ENCODE data around the gene SERGEF. TPM values are rescaled to one million over a fixed set of nuclear protein-coding genes. Genes with fewer than 3 reads are reported as not detected.

Gene SERGEF
- total RNA-seq, 1 experiment from 2014 or later: 28.7 TPM

DNA sequence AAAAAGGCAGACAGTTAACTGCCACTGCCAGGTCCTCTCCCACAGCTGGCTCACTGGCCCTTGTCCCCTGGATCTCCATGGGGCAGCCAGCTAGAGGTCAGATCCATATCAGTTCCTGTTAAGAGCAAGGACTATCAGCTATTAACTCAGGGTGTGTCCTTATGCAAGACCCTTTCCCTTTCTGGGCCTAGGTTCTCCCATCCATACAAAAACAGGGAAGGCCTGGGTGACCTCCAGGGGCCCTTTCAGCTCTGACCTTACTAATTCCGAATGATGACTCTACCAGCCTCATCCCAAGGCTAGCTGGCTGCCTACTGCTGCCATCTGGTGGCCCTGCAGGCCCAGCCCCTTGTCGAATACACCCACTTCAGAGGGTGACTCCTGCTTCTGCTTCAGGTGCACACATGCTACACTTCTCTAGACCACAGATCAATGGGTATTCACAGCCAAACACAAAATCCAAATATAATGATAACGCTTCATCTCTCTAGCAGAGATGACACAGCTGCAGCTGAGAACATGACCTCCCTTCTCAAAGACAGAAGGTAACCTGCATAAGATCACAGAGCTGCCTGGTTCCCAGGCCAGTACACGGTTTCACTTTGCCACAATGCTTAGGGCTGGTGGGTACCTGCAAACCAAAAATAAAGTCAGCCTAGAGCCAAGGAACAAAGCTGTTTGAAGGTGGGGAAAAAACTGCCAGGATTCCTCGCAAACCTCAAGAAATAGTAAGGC lies 34.1 kb downstream of the SERGEF start:
- no peaks in the 10 kb centered on the region for H3K36me3 ChIP-seq (ENCODE audit: low read depth)
- no peak overlapping the region for H3K4me3 ChIP-seq
- H3K9me3 ChIP-seq (ENCODE audit: insufficient read depth, low read depth): no peaks in the 10 kb centered on the region
- H3K9me2 ChIP-seq (ENCODE audit: insufficient read depth): no peaks in the 10 kb centered on the region
- no peak overlapping the region for H3K4me2 ChIP-seq
- H3K27ac ChIP-seq: no peak overlapping the region
- H3F3A ChIP-seq (ENCODE audit: insufficient read depth, low read depth): no peaks in the 10 kb centered on the region
- H4K20me1 ChIP-seq (ENCODE audit: insufficient read depth): 0 out of 2 replicates have a peak, but pooled peaks cover 4% of the 10 kb centered on the region
- intact Hi-C loops (cut with micrococcal nuclease; ENCODE audit: unreplicated experiment): loop anchor here (1.0 to 10.0 kb wide), 7 partner anchors 218 to 1586 kb away; partner anchors contain the start of gene KCNJ11
- H2AFZ ChIP-seq: no peak overlapping the region
- BruUV-seq (replicated peaks): no TSS peak
- DNase-seq: peak; percentile 48 to 58
- ChIA-PET POLR2A (ENCODE audit: unreplicated experiment) (no interaction called here), CTCF (interaction anchor here (0.6 to 3.3 kb wide), 4 partner anchors 19 to 1281 kb away, joined by 3 to 26 read pairs (median 6); no protein-coding TSS in a partner anchor)
- TF ChIP-seq, protein P1, sequence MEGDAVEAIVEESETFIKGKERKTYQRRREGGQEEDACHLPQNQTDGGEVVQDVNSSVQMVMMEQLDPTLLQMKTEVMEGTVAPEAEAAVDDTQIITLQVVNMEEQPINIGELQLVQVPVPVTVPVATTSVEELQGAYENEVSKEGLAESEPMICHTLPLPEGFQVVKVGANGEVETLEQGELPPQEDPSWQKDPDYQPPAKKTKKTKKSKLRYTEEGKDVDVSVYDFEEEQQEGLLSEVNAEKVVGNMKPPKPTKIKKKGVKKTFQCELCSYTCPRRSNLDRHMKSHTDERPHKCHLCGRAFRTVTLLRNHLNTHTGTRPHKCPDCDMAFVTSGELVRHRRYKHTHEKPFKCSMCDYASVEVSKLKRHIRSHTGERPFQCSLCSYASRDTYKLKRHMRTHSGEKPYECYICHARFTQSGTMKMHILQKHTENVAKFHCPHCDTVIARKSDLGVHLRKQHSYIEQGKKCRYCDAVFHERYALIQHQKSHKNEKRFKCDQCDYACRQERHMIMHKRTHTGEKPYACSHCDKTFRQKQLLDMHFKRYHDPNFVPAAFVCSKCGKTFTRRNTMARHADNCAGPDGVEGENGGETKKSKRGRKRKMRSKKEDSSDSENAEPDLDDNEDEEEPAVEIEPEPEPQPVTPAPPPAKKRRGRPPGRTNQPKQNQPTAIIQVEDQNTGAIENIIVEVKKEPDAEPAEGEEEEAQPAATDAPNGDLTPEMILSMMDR (conservative IDR thresholded peaks at IDR 0.05): peak; percentile 82
- TF ChIP-seq EZH2 (IDR thresholded peaks at IDR 0.05; ENCODE audit: low read depth): no peak
- no peaks in the 10 kb centered on the region for H3K4me1 ChIP-seq (replicated peaks; ENCODE audit: insufficient read depth)
- no peaks in the 10 kb centered on the region for H3K27me3 ChIP-seq (ENCODE audit: insufficient read depth, low read depth)
- H3K79me2 ChIP-seq (ENCODE audit: low read depth): no peaks in the 10 kb centered on the region

DNA sequence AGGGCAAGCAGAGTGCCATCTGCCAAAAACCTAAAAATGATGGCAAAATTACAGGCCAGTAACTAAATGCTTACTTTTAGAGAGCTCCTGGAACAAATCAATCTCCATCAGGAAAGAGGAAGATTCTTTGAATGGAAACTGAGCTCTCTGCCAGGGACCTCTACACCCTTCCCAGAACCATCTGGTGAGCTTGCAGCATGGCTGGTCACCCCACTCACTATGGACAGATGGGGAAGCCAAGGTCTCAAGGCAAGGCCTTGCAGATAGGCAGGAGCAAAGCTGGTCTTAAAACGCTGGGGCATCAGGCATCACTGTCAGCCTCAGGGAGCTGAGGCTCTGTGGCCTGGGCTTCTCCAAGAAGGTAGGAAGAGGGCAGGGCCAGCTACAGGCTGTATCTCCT lies 36.2 kb downstream of the SERGEF start:
- CTCF ChIA-PET: interaction anchor here (3.3 kb wide), 1 partner anchor 246 kb away, joined by 26 read pairs; no protein-coding TSS in a partner anchor
- intact Hi-C loops (cut with micrococcal nuclease; ENCODE audit: unreplicated experiment): loop anchor here (5.0 to 10.0 kb wide), 2 partner anchors 589 to 1338 kb away; partner anchors contain the start of gene KCNJ11
- no peak for TF ChIP-seq EZH2 (IDR thresholded peaks at IDR 0.05; ENCODE audit: low read depth)
- TF ChIP-seq, protein P1 (conservative IDR thresholded peaks at IDR 0.05): no peak

DNA sequence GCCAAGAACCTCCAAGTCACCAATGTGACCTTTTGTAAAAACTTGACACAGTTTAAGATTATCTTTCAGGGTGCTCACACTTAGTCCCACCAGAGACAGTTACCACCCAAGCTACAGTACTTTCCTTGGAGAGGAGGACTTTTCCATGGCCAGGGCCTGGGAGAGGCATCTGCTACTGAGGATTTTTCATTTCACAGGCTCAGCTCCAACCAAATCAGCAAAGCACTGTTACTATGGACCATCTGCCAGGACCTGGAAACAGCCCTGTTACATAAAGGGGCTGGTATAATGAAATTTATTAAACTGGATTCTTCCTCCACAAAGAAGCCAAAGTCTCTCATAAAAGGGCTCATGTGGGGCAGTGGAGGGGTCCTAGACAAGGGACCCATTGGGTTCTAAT lies 38.6 kb downstream of the SERGEF start:
- H3K79me2 ChIP-seq (ENCODE audit: low read depth): no peaks in the 10 kb centered on the region
- no peaks in the 10 kb centered on the region for H3F3A ChIP-seq (ENCODE audit: insufficient read depth, low read depth)
- intact Hi-C loops (cut with micrococcal nuclease; ENCODE audit: unreplicated experiment): loop anchor here (10.0 kb wide), 1 partner anchor 1341 kb away; no protein-coding TSS in a partner anchor
- H3K4me3 ChIP-seq: no peak overlapping the region
- H3K9me3 ChIP-seq (ENCODE audit: insufficient read depth, low read depth): peaks cover 10% of the 10 kb centered on the region; the same call in 1 of the 2 replicates
- H3K27ac ChIP-seq: no peak overlapping the region
- BruUV-seq (replicated peaks): no TSS peak
- no peaks in the 10 kb centered on the region for H3K4me1 ChIP-seq (replicated peaks; ENCODE audit: insufficient read depth)
- H3K4me2 ChIP-seq: no peak overlapping the region
- no peaks in the 10 kb centered on the region for H3K27me3 ChIP-seq (ENCODE audit: insufficient read depth, low read depth)
- no peak for TF ChIP-seq EZH2 (IDR thresholded peaks at IDR 0.05; ENCODE audit: low read depth)
- TF ChIP-seq, protein P1 (conservative IDR thresholded peaks at IDR 0.05): no peak
- ChIA-PET CTCF (interaction anchor here (0.6 kb wide), 1 partner anchor 227 kb away, joined by 3 read pairs; no protein-coding TSS in a partner anchor), POLR2A (ENCODE audit: unreplicated experiment) (interaction anchor here (0.5 kb wide), 1 partner anchor 132 kb away, joined by 10 read pairs; no protein-coding TSS in a partner anchor)
- DNase-seq: peak in 1 of 2 experiments; percentile 31
- H2AFZ ChIP-seq: no peak overlapping the region
- H3K36me3 ChIP-seq (ENCODE audit: low read depth): no peaks in the 10 kb centered on the region
- no peaks in the 10 kb centered on the region for H3K9me2 ChIP-seq (ENCODE audit: insufficient read depth)
- H4K20me1 ChIP-seq (ENCODE audit: insufficient read depth): 0 out of 2 replicates have a peak, but pooled peaks cover 4% of the 10 kb centered on the region

More for the DNA sequence above, 36.2 kb downstream of the SERGEF start:
- H3F3A ChIP-seq (ENCODE audit: insufficient read depth, low read depth): no peaks in the 10 kb centered on the region
- H3K4me2 ChIP-seq: no peak overlapping the region
- H3K79me2 ChIP-seq (ENCODE audit: low read depth): no peaks in the 10 kb centered on the region
- no peak overlapping the region for H3K27ac ChIP-seq
- no peak overlapping the region for H3K4me3 ChIP-seq
- H3K4me1 ChIP-seq (replicated peaks; ENCODE audit: insufficient read depth): no peaks in the 10 kb centered on the region
- H4K20me1 ChIP-seq (ENCODE audit: insufficient read depth): 0 out of 2 replicates have a peak, but pooled peaks cover 4% of the 10 kb centered on the region
- no peak overlapping the region for H2AFZ ChIP-seq
- H3K9me3 ChIP-seq (ENCODE audit: insufficient read depth, low read depth): peaks cover 4% of the 10 kb centered on the region; the same call in 1 of the 2 replicates
- BruUV-seq (replicated peaks): no TSS peak
- POLR2A ChIA-PET (ENCODE audit: unreplicated experiment): no interaction called here
- H3K27me3 ChIP-seq (ENCODE audit: insufficient read depth, low read depth): no peaks in the 10 kb centered on the region
- DNase-seq: peak in 1 of 2 experiments; percentile 28
- H3K9me2 ChIP-seq (ENCODE audit: insufficient read depth): no peaks in the 10 kb centered on the region
- H3K36me3 ChIP-seq (ENCODE audit: low read depth): no peaks in the 10 kb centered on the region

All from PC-9 (cell line).